Activated T-cell treated with anti-CD3 and anti-CD28 coated beads, Interleukin-2, amount 50 U/mL, for 48 hours (primary cell): ENCODE measurements around the gene KCNQ4.

Experiments used
- DNase-seq, 2 experiments: peaks; one replicate each; pipeline ENCODE4 v3.0.0-alpha.2; 2020

The KCNQ4 gene

GRCh38 chr1:40777224-40777970 is 6.2 kb upstream of the KCNQ4 start:
- no peak for DNase-seq

- DNase-seq: no peak
Observed at GRCh38 chr1:40780678-40781607, 2.6 kb upstream of the KCNQ4 start.

GRCh38 chr1:40781608-40781971 is 2.0 kb upstream of the KCNQ4 start:
- no peak for DNase-seq

- DNase-seq: no peak
Observed at GRCh38 chr1:40782371-40782956, 1.1 kb upstream of the KCNQ4 start.

GRCh38 chr1:40784141-40784770 is 669 bp downstream of the KCNQ4 start:
- no peak for DNase-seq

GRCh38 chr1:40784771-40785151 is 1.2 kb downstream of the KCNQ4 start:
- DNase-seq: no peak

GRCh38 chr1:40785446-40785845 is 1.9 kb downstream of the KCNQ4 start:
- no peak for DNase-seq

GRCh38 chr1:40786171-40786994 is 2.8 kb downstream of the KCNQ4 start:
- no peak for DNase-seq

- no peak for DNase-seq
Observed at GRCh38 chr1:40786995-40787705, 3.6 kb downstream of the KCNQ4 start.

- DNase-seq: no peak
Observed at GRCh38 chr1:40787737-40788560, 4.4 kb downstream of the KCNQ4 start.

GRCh38 chr1:40788561-40789341 is 5.2 kb downstream of the KCNQ4 start:
- no peak for DNase-seq

- no peak for DNase-seq
Observed at GRCh38 chr1:40789342-40789598, 5.7 kb downstream of the KCNQ4 start.

GRCh38 chr1:40789661-40790430 is 6.3 kb downstream of the KCNQ4 start:
- no peak for DNase-seq

GRCh38 chr1:40792036-40792435 is 8.4 kb downstream of the KCNQ4 start:
- no peak for DNase-seq

- DNase-seq: no peak
Observed at GRCh38 chr1:40793617-40794016, 10.0 kb downstream of the KCNQ4 start.

- DNase-seq: no peak
Observed at GRCh38 chr1:40794048-40794447, 10.5 kb downstream of the KCNQ4 start.

GRCh38 chr1:40794974-40795715 is 11.6 kb downstream of the KCNQ4 start:
- no peak for DNase-seq

- DNase-seq: no peak
Observed at GRCh38 chr1:40795811-40796586, 12.4 kb downstream of the KCNQ4 start.
